ENCODE results near the gene CGB8.

- TF ChIP-seq EZH2 (IDR thresholded peaks at IDR 0.05; ENCODE audit: borderline replicate concordance, low read depth, low read length, poor library complexity, severe bottlenecking): no peak
- no peak for TF ChIP-seq CTCF (conservative IDR thresholded peaks at IDR 0.05; ENCODE audit: low read depth, low read length)
Measured at GRCh38 chr19:49017041-49017665, 31.8 kb downstream of the CGB8 start, which contains the start of gene LHB.
